IMR-90 (cell line): Measurements from ENCODE around the gene PIWIL4. TPM values are rescaled to one million over a fixed set of nuclear protein-coding genes. Genes with fewer than 3 reads are reported as not detected.

ENCODE experiments used
- ATAC-seq: fragments of 200-7000 bp; cut with Tn5 transposase; 2 replicates; pipeline ENCODE4 v1.9.1; 2020; ENCODE audit warnings: low read depth, mild to moderate bottlenecking, moderate library complexity
- BruUV-seq: library from RNA; stranded (reverse); fragments of 400-500 nt; replicated peaks from 2 replicates; lab custom pipeline; 2021; lab: Mats Ljungman, UMichigan
- CTCF ChIA-PET: fragments of 300-600 bp; formaldehyde crosslinking; extraction: SDS; loops from one replicate; lab custom pipeline; 2021; ENCODE audit warnings: antibody characterized with exemption; lab: Yijun Ruan, JAX
- POLR2A ChIA-PET: fragments of 300-600 bp; sonication (Branson Sonifier 250); formaldehyde crosslinking; loops from one replicate; lab custom pipeline; 2022; ENCODE audit warnings: antibody characterized with exemption; ENCODE audit not compliant: unreplicated experiment; lab: Charles Lee
- DNase-seq: peaks from one replicate; pipeline ENCODE4 v3.0.0; 2013
- H2AFZ ChIP-seq: replicated peaks from 2 replicates; pipeline ENCODE3; 2013; ENCODE audit warnings: low read length, mild to moderate bottlenecking; ENCODE audit not compliant: poor library complexity
- H2AK5ac ChIP-seq: 2 replicates; pipeline ENCODE4 v1.6.1; 2013; ENCODE audit warnings: low read depth, low read length, inconsistent platforms
- H2AK9ac ChIP-seq: replicated peaks from 2 replicates; pipeline ENCODE3; 2013; ENCODE audit warnings: mild to moderate bottlenecking, low read depth, low read length, moderate library complexity; ENCODE audit not compliant: poor library complexity
- H2BK120ac ChIP-seq: 2 replicates; pipeline ENCODE4 v1.6.1; 2013; ENCODE audit warnings: low read depth, low read length, inconsistent platforms
- H2BK15ac ChIP-seq: 3 replicates; pipeline ENCODE4 v1.6.1; 2013; ENCODE audit warnings: low read depth, low read length, inconsistent platforms
- H2BK20ac ChIP-seq: 2 replicates; pipeline ENCODE4 v1.6.1; 2013; ENCODE audit warnings: low read depth, mild to moderate bottlenecking, inconsistent platforms, low read length, moderate library complexity
- H2BK5ac ChIP-seq: 2 replicates; pipeline ENCODE4 v1.6.1; 2013; ENCODE audit warnings: mild to moderate bottlenecking, low read depth, low read length, inconsistent platforms; ENCODE audit not compliant: poor library complexity, severe bottlenecking
- H3K14ac ChIP-seq: replicated peaks from 2 replicates; pipeline ENCODE4 v1.6.1; 2013; ENCODE audit warnings: low read depth, low read length, inconsistent platforms
- H3K18ac ChIP-seq: 2 replicates; pipeline ENCODE4 v1.6.1; 2013; ENCODE audit warnings: low read depth, low read length, control low read depth
- H3K23ac ChIP-seq: 2 replicates; pipeline ENCODE4 v1.6.1; 2013; ENCODE audit warnings: low read depth, low read length, inconsistent platforms
- H3K27ac ChIP-seq: 2 replicates; pipeline ENCODE4 v1.5.1; 2013; ENCODE audit warnings: mild to moderate bottlenecking, control low read depth, low read length; ENCODE audit not compliant: insufficient read depth
- H3K27me3 ChIP-seq: 2 replicates; pipeline ENCODE4 v1.6.1; 2013; ENCODE audit warnings: low read length; ENCODE audit not compliant: control insufficient read depth, insufficient read depth
- H3K36me3 ChIP-seq: 2 replicates; pipeline ENCODE4 v1.6.1; 2013; ENCODE audit warnings: low read length, mixed read lengths; ENCODE audit not compliant: control insufficient read depth, insufficient read depth
- H3K4ac ChIP-seq: 2 replicates; pipeline ENCODE4 v1.6.1; 2013; ENCODE audit warnings: low read depth, low read length, inconsistent platforms
- H3K4me1 ChIP-seq: 2 replicates; pipeline ENCODE4 v1.6.1; 2013; ENCODE audit warnings: low read length, mixed read lengths; ENCODE audit not compliant: control insufficient read depth, insufficient read depth
- H3K4me2 ChIP-seq: 2 replicates; pipeline ENCODE4 v1.6.1; 2013; ENCODE audit warnings: low read depth, mild to moderate bottlenecking, control low read depth, low read length, moderate library complexity
- H3K4me3 ChIP-seq: 2 replicates; pipeline ENCODE4 v1.5.1; 2013; ENCODE audit warnings: low read depth, mild to moderate bottlenecking, control low read depth, low read length, moderate library complexity; ENCODE audit not compliant: insufficient read depth
- H3K56ac ChIP-seq: 2 replicates; pipeline ENCODE4 v1.6.1; 2013; ENCODE audit warnings: low read length, inconsistent platforms; ENCODE audit not compliant: insufficient read depth; ENCODE audit errors: extremely low read depth
- H3K79me1 ChIP-seq, 2 experiments: 2 replicates each; pipeline ENCODE4 v1.6.1; 2013; ENCODE audit warnings: low read length in 2 of 2, inconsistent platforms in 1 of 2, low read depth in 1 of 2
- H3K9ac ChIP-seq: 2 replicates; pipeline ENCODE4 v1.6.1; 2013; ENCODE audit warnings: low read depth, low read length, control low read depth
- H3K9me1 ChIP-seq: 2 replicates; pipeline ENCODE4 v1.6.1; 2013; ENCODE audit warnings: low read length, inconsistent platforms; ENCODE audit not compliant: insufficient read depth
- H3K9me3 ChIP-seq: 2 replicates; pipeline ENCODE4 v1.6.1; 2013; ENCODE audit warnings: low read length; ENCODE audit not compliant: control insufficient read depth, insufficient read depth
- H4K20me1 ChIP-seq: 2 replicates; pipeline ENCODE4 v1.6.1; 2013; ENCODE audit warnings: low read length, inconsistent platforms; ENCODE audit not compliant: insufficient read depth
- H4K5ac ChIP-seq: 2 replicates; pipeline ENCODE4 v1.6.1; 2013; ENCODE audit warnings: mild to moderate bottlenecking, low read depth, low read length, control low read depth
- H4K8ac ChIP-seq, 2 experiments: 2 replicates each; pipeline ENCODE4 v1.6.1; 2013; ENCODE audit warnings: low read depth in 2 of 2, low read length in 2 of 2, control low read depth in 1 of 2, inconsistent platforms in 1 of 2
- H4K91ac ChIP-seq: 2 replicates; pipeline ENCODE4 v1.6.1; 2013; ENCODE audit warnings: low read depth, low read length, inconsistent platforms; ENCODE audit not compliant: insufficient read depth
- BHLHE40 ChIP-seq: fragments of 150-350 bp; IDR thresholded peaks from 2 replicates; pipeline ENCODE4 v1.6.1; 2016; ENCODE audit warnings: mild to moderate bottlenecking, low read depth, low read length
- CEBPB ChIP-seq: IDR thresholded peaks from 2 replicates; pipeline ENCODE4 v1.6.1; 2012; ENCODE audit warnings: low read depth, low read length, improper control_type of control experiment
- CHD1 ChIP-seq: IDR thresholded peaks from 2 replicates; pipeline ENCODE4 v1.6.1; 2012; ENCODE audit warnings: low read depth, low read length, improper control_type of control experiment
- FOS ChIP-seq: fragments of 150-350 bp; IDR thresholded peaks from 2 replicates; pipeline ENCODE4 v1.6.1; 2016; ENCODE audit warnings: low read depth, low read length
- MAFK ChIP-seq: IDR thresholded peaks from 2 replicates; pipeline ENCODE4 v1.6.1; 2012; ENCODE audit warnings: low read depth, low read length, improper control_type of control experiment
- MXI1 ChIP-seq: IDR thresholded peaks from 2 replicates; pipeline ENCODE4 v1.6.1; 2012; ENCODE audit warnings: low read depth, mild to moderate bottlenecking, low read length, moderate library complexity, borderline replicate concordance
- NFE2L2 ChIP-seq: fragments of 150-350 bp; IDR thresholded peaks from 2 replicates; pipeline ENCODE4 v1.6.1; 2016; ENCODE audit warnings: low read depth, mild to moderate bottlenecking, low read length
- POLR2A ChIP-seq: IDR thresholded peaks from 2 replicates; pipeline ENCODE4 v1.6.1; 2012; ENCODE audit warnings: mild to moderate bottlenecking, low read depth, low read length
- RAD21 ChIP-seq: IDR thresholded peaks from 2 replicates; pipeline ENCODE4 v1.6.1; 2012; ENCODE audit warnings: low read length, improper control_type of control experiment
- WGBS, 2 experiments: methylation state at CpG; one replicate each; pipeline versions ENCODE4 v1.1.5 to v1.1.7; 2013; ENCODE audit warnings: missing lambda C conversion rate in 2 of 2; ENCODE audit not compliant: insufficient read length in 1 of 2; ENCODE audit errors: extremely low coverage in 2 of 2; 5-methylcytosine and 5-hydroxymethylcytosine counted together
- dilution Hi-C: fragments of 300-500 bp; cut with HindIII; formaldehyde crosslinking; loops from one replicate; pipeline ENCODE4 v1.14.3; 2018; ENCODE audit warnings: low sequenced_read_pairs; ENCODE audit not compliant: unreplicated experiment
- in situ Hi-C: fragments of 300-500 bp; cut with MboI; formaldehyde crosslinking; loops from 3 replicates; pipeline ENCODE4 v1.14.3; 2019; ENCODE audit warnings: low sequenced_read_pairs, inconsistent platforms, mixed read lengths
- intact Hi-C: fragments of 100-400 bp; cut with micrococcal nuclease; formaldehyde crosslinking; loops from 2 replicates; pipeline ENCODE4 v1.10.0; 2022
- polyA plus RNA-seq, 3 experiments: library from polyadenylated mRNA; depleted of rRNA; stranded (reverse); fragments of >200 nt; gene quantifications; 2 replicates each; pipeline ENCODE4 v1.2.3, GENCODE V29; 2012; ENCODE audit warnings: low replicate concordance in 1 of 3
- total RNA-seq: library from RNA; depleted of rRNA; stranded (reverse); fragments of >200 nt; gene quantifications from 2 replicates; pipeline ENCODE4 v1.2.3, GENCODE V29; 2012
- TF ChIP-seq, protein P1 (sequence below): fragments of 150-350 bp; IDR thresholded peaks from 2 replicates; pipeline ENCODE4 v1.6.1; 2016; ENCODE audit warnings: low read depth, mild to moderate bottlenecking, low read length, moderate library complexity, borderline replicate concordance
- TF ChIP-seq, protein P2 (sequence below): fragments of 150-350 bp; IDR thresholded peaks from 2 replicates; pipeline ENCODE4 v1.6.1; 2017; ENCODE audit warnings: mild to moderate bottlenecking, antibody characterized with exemption, low read length, low read depth
- TF ChIP-seq, protein P3 (sequence below): conservative IDR thresholded peaks from 2 replicates; pipeline ENCODE4 v1.5.1; 2012; ENCODE audit warnings: mild to moderate bottlenecking, low read depth, low read length, improper control_type of control experiment

Gene PIWIL4
- total and polyA plus RNA-seq, 2 of the 4 experiments (the other 2 are of a cell fraction) = 0.72 to 1.3 TPM

DNA sequence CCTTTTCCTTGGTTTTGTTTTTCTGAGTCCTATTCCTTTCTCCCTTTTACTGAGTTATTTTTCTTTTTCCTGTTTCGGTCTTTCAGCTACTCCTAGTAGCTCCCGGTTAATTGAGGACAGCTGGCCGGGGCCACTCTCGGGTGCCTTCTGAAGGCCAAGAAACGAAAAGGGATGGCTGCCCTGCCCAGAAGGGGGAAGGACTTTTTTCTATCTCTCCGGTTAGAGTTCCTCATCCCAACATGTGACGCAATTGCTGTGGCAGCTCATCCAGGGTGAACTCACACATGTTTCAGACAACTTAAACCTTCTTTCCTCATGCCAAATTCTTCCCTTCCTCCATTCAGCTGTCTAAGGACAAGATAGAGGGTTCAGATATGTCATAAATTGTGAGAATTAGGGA lies 83.6 kb downstream of the PIWIL4 start:
- Histone ChIP-seq H2AFZ (peak overlapping the region; percentile 9), H2BK5ac (no peak overlapping the region), H2AK9ac (peak overlapping the region; percentile 66), H3K4ac (no peak overlapping the region), H3K27me3 (peaks cover 16% of the 10 kb centered on the region), H3K56ac (no peak overlapping the region), H4K20me1 (no peaks in the 10 kb centered on the region), H3K27ac (peak overlapping the region; percentile 81; the same call in 1 of the 2 replicates), H3K9me1 (no peaks in the 10 kb centered on the region), H3K23ac (no peak overlapping the region; the same call in 1 of the 2 replicates), H3K79me1 (no peaks in the 10 kb centered on the region), H2BK20ac (no peak overlapping the region), H2BK120ac (no peak overlapping the region), H3K9me3 (no peaks in the 10 kb centered on the region), H2AK5ac (no peak overlapping the region), H4K91ac (no peak overlapping the region), H3K4me2 (no peak overlapping the region; the same call in 1 of the 2 replicates), H3K4me3 (no peak overlapping the region), H3K9ac (no peak overlapping the region), H2BK15ac (no peak overlapping the region), H3K36me3 (no peaks in the 10 kb centered on the region), H3K18ac (peak overlapping the region; percentile 58; the same call in 1 of the 2 replicates), H4K5ac (peak overlapping the region; percentile 56; the same call in 1 of the 2 replicates), H3K4me1 (peaks cover 7% of the 10 kb centered on the region), H3K14ac (no peak overlapping the region), H4K8ac (peak overlapping the region in 1 of 2 experiments; percentile 27; a peak in 1 of 4 replicates)
- ChIA-PET POLR2A (no interaction called here), CTCF (no interaction called here)
- no peak for TF ChIP-seq FOS
- TF ChIP-seq, protein P1, sequence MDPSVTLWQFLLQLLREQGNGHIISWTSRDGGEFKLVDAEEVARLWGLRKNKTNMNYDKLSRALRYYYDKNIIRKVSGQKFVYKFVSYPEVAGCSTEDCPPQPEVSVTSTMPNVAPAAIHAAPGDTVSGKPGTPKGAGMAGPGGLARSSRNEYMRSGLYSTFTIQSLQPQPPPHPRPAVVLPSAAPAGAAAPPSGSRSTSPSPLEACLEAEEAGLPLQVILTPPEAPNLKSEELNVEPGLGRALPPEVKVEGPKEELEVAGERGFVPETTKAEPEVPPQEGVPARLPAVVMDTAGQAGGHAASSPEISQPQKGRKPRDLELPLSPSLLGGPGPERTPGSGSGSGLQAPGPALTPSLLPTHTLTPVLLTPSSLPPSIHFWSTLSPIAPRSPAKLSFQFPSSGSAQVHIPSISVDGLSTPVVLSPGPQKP = no peak
- TF ChIP-seq, protein P2, sequence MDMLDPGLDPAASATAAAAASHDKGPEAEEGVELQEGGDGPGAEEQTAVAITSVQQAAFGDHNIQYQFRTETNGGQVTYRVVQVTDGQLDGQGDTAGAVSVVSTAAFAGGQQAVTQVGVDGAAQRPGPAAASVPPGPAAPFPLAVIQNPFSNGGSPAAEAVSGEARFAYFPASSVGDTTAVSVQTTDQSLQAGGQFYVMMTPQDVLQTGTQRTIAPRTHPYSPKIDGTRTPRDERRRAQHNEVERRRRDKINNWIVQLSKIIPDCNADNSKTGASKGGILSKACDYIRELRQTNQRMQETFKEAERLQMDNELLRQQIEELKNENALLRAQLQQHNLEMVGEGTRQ = peak; percentile 39; the same call in 1 of the 2 replicates
- TF ChIP-seq POLR2A = no peak
- TF ChIP-seq RAD21 = no peak
- no peak for TF ChIP-seq MXI1
- TF ChIP-seq, protein P3, sequence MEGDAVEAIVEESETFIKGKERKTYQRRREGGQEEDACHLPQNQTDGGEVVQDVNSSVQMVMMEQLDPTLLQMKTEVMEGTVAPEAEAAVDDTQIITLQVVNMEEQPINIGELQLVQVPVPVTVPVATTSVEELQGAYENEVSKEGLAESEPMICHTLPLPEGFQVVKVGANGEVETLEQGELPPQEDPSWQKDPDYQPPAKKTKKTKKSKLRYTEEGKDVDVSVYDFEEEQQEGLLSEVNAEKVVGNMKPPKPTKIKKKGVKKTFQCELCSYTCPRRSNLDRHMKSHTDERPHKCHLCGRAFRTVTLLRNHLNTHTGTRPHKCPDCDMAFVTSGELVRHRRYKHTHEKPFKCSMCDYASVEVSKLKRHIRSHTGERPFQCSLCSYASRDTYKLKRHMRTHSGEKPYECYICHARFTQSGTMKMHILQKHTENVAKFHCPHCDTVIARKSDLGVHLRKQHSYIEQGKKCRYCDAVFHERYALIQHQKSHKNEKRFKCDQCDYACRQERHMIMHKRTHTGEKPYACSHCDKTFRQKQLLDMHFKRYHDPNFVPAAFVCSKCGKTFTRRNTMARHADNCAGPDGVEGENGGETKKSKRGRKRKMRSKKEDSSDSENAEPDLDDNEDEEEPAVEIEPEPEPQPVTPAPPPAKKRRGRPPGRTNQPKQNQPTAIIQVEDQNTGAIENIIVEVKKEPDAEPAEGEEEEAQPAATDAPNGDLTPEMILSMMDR = no peak
- peak; percentile 88 for TF ChIP-seq CEBPB
- no peak for TF ChIP-seq BHLHE40
- no peak for TF ChIP-seq CHD1
- no peak for TF ChIP-seq NFE2L2
- TF ChIP-seq MAFK = no peak
- in situ Hi-C loops = no loop called here
- ATAC-seq = peak; percentile 84
- intact Hi-C loops = no loop called here
- dilution Hi-C loops = no loop called here
- no CpG with 5 or more reads among the region's 7 CpGs for WGBS, 2 experiments
- peak; percentile 69 for DNase-seq
- BruUV-seq = no TSS peak
